OCI-LY7 (cell line): Measurements from ENCODE around the gene IL36B.

Experiments
- EZH2phosphoT487 ChIP-seq: fragments of 200-600 bp; sonication (generic); IDR thresholded peaks from 2 replicates; pipeline ENCODE4 v1.6.1; 2018; ENCODE audit warnings: low read depth, borderline replicate concordance, mild to moderate bottlenecking, mixed run types, antibody characterized with exemption, low read length, moderate library complexity, mixed read lengths
- TF ChIP-seq, protein P1 (sequence below): fragments of 200-600 bp; sonication (generic); conservative IDR thresholded peaks from 2 replicates; pipeline ENCODE4 v1.5.1; 2014; ENCODE audit warnings: mild to moderate bottlenecking, antibody characterized with exemption, low read length, moderate library complexity, mixed read lengths

DNA sequence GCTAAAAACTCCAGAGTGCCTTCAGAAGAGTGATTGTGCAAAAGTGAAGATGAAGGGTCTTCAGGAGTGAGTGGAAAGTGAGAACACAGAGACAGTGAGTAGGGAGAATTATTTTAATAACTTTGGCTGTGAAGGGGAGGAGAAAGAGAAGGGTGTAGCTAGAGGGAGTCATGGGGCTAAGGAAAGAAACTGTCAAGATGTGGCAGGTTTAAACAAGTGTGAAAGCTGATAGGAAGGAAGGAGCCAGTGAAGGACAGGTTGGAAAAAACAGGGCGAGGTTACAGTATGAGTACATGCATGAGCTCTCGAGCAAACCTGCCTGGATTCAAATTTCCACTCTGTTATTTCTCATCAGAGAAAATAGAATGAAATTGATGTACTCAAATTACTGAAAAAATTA lies 32.9 kb upstream of the IL36B start:
- TF ChIP-seq, protein P1, sequence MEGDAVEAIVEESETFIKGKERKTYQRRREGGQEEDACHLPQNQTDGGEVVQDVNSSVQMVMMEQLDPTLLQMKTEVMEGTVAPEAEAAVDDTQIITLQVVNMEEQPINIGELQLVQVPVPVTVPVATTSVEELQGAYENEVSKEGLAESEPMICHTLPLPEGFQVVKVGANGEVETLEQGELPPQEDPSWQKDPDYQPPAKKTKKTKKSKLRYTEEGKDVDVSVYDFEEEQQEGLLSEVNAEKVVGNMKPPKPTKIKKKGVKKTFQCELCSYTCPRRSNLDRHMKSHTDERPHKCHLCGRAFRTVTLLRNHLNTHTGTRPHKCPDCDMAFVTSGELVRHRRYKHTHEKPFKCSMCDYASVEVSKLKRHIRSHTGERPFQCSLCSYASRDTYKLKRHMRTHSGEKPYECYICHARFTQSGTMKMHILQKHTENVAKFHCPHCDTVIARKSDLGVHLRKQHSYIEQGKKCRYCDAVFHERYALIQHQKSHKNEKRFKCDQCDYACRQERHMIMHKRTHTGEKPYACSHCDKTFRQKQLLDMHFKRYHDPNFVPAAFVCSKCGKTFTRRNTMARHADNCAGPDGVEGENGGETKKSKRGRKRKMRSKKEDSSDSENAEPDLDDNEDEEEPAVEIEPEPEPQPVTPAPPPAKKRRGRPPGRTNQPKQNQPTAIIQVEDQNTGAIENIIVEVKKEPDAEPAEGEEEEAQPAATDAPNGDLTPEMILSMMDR, result no peak
- TF ChIP-seq EZH2phosphoT487, result no peak
